ENCODE results near the gene ITGB2.
"Not testable (repeated sequence)": the region's sequence is repeated elsewhere in the genome, so short reads cannot be mapped to it uniquely, and the experiment has no call there.

ITGB2 gene

DNA sequence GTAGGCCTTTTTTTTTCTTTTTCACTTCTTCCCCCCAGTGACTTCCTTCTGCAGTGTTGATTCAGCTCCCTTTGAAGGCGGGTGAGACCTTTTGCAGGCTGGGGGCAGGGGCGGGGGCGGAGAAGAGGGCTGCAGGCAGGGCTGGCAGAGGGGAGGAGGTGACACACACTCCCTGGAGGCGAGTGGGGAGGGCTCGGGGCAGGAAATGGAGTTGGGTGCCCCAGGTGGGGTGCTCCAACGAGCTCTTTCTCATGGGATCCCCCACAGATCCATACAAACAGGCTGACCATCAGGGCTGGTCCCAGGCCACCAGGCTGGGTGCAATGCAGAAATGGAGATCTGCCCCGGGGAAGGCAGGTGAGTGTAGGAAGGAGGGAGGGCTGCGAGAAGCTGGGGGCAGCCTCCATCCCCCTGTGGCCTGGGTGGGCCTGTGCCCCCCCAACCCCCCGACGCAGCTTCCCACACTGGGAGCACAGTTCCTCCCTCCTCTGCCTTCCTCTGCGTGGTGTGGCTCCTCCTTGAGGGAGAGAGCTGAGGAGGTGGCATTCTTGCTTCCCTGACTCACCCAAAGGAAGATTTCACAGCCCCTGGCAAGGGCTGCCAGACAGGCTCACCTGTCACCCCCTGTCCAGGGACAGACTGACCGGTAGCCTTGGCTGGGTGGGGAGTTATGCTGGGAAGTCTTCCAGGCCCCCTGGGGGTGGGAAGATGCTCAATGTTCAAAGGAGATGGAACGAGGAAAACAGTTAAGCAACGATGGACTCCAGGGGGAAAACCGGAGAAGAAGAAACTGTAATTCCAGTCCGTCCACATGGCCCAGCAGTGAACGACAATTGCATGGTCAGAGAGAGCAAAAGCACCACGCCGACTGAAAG lies 7.1 kb upstream of the ITGB2 start:
- peak; percentile 80 to 81 for DNase-seq (ENCODE audit: low read depth in 1 of 2, low spot score in 1 of 2)

- DNase-seq (ENCODE audit: low read depth in 1 of 2, low spot score in 1 of 2): no peak
Measured at GRCh38 chr21:44927259-44927586, 6.5 kb upstream of the ITGB2 start.

DNA sequence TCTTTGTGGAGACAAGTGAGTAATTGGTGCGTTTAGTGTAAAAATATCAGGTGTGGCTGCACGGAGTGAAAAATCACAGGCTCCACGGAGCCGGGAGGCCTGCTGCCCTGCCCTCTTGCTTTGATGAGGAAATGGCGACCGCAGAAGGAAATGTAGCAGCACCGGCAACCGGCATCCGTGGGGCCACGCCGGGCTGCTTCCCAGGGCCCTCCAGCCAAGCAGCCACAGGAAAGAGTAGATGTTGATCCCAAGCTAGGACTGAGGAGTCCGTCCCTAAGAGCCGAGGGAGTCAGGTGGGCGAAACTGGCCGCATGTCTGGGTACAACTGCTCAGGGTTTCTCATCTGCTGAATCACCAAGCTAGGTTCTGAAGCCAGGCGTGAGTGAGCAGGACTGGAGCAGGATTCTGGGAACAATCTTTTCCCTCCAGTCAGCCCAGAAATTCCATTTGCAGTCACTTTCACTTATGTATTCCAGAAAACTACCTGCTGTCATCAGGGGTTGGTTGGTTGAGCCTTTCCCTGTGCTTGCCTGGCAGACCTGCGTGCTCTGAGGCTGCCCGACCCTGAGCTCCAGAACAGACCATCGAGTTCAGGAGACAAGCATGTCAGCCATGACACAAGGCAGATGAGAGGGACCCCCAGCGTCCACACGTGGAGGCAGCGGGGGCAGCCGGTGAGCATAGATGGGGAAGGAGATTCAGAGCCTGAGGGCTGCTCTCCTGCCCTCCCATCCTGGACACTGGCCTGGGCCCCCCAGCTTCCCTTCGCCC lies 5.8 kb upstream of the ITGB2 start:
- no peak for DNase-seq (ENCODE audit: low read depth in 1 of 2, low spot score in 1 of 2)

DNA sequence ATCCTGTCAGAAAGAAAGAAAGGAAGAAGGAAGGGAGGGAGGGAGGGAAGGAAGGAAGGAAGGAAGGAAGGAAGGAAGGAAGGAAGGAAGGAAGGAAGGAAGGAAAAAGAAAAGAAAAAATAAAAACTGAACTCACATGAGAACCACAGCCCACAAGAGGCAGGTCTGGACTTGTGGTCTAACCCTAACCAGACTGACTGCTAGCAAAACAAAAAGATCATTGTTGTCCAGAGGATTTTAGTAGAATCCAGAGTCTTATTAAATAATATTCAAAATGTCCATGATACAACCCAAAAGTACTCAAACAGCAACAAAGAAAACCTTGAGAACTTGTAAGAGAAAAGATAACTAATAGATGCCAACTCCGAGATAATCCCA lies 4.7 kb upstream of the ITGB2 start:
- no peak for DNase-seq (ENCODE audit: low read depth in 1 of 2, low spot score in 1 of 2)

- no peak for DNase-seq (ENCODE audit: low read depth in 1 of 2, low spot score in 1 of 2)
Measured at GRCh38 chr21:44924606-44925377, 4.1 kb upstream of the ITGB2 start.

DNA sequence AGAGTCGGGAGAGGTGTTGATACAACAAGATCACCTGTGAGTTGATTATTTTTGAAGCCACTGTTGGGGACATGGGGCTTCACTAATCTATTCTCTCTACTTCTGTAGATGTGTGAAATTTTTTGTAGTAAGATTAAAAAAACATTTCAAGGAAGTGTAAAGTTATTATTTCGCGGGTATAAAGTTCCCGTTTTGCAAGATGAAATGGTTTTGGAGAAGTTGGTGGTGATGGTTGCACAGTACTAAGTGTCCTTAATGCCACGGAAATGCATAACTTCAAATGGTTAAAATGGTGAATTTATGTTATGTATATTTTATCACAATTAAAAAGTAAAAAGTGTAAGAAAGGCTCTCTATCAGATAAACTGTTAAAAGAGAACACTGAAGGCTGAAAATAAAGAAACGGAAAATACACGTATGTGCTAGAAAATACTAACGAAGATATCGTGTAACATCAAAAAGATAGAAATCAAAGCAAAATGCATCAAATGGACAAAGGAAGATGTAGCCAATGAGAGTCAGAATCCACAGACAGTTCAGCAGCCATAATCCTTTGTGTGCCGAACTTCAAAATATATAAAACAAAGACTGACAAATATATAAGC lies 2.9 kb upstream of the ITGB2 start:
- no peak for DNase-seq (ENCODE audit: low read depth in 1 of 2, low spot score in 1 of 2)

DNA sequence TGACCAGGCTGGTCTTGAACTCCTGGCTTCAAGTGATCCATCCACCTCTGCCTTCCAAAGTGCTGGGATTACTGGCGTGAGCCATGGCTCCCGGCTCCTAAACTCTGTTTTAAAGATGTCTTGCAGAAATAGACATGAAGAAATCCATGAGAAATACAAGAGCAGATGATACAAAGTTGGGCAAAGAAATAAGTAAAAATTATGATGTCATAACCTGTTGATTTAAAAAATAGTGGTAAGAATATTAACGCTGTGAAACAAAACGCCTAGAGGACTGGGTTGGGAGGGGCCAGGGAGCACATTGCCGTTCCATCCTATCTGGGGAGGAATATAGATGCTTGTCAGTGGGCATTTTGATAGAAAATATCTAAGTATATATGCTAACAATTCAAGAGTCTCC lies 1.2 kb upstream of the ITGB2 start:
- DNase-seq (ENCODE audit: low read depth in 1 of 2, low spot score in 1 of 2): no peak

DNA sequence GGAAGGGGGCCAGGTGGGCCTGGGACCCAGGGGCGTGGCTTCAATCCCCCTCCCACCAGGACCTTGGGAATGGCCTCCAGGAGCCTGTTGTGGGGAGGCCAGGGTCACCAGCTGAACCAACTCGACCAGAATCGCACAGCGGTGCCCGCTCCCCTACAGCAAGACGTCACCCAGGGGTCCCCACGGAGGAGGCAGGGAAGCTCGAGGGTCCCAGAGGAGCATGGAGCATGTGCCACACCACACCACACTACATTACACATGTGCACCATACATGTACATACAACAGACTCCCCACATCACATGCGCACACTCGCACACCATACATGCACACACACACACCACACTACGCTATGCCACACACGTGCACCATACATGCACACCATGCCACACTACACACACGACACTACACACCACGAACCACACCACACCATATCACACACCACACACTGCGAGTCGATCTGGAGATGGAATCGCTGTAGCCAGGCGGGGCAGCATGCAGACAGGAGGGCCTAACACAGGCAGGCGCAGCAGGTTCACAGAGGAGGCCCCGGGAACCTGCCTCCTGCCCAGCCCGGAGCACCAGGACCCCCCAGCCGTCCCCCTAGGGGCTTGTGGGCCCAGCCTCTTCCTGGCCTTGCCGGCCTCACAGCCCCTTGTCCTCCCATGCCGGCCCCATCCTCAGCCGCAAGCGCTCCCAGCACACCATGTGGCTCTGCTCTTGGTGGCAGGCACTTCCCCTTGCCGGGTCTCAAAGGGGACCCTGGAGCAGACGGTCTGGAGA lies 596 bp downstream of the ITGB2 start:
- DNase-seq (ENCODE audit: low read depth in 1 of 2, low spot score in 1 of 2): no peak

GRCh38 chr21:44919111-44919912 lies 1.4 kb downstream of the ITGB2 start:
- DNase-seq (ENCODE audit: low read depth in 1 of 2, low spot score in 1 of 2): no peak

- no peak for DNase-seq (ENCODE audit: low read depth in 1 of 2, low spot score in 1 of 2)
Measured at GRCh38 chr21:44918581-44919033, 2.1 kb downstream of the ITGB2 start.

GRCh38 chr21:44918107-44918470 lies 2.6 kb downstream of the ITGB2 start:
- no peak for DNase-seq (ENCODE audit: low read depth in 1 of 2, low spot score in 1 of 2)

- no peak for DNase-seq (ENCODE audit: low read depth in 1 of 2, low spot score in 1 of 2)
Measured at GRCh38 chr21:44917446-44918106, 3.1 kb downstream of the ITGB2 start.

DNA sequence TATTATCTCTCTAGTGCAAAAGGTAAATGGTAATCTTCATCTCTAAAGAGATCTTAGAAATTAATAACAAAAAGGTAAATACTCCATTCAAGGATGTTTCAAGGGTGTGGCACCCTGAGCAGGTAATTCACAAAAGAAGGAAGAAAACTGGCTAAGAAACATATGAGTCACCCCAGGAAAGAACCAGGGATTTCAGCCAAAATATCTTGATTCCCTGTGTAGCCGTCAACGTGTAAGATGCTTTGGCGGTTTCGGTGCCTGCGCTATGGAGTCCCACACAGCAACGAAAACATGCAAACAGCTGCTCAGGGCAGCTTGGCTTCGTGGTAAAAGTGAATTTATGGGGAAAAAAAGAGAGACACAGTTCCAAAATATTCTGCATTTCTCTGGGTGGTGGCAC lies 3.7 kb downstream of the ITGB2 start:
- DNase-seq (ENCODE audit: low read depth in 1 of 2, low spot score in 1 of 2): no peak

- no peak for DNase-seq (ENCODE audit: low read depth in 1 of 2, low spot score in 1 of 2)
Measured at GRCh38 chr21:44914176-44914874, 6.4 kb downstream of the ITGB2 start.

- DNase-seq (ENCODE audit: low read depth in 1 of 2, low spot score in 1 of 2): no peak
Measured at GRCh38 chr21:44913425-44914175, 7.1 kb downstream of the ITGB2 start.

DNA sequence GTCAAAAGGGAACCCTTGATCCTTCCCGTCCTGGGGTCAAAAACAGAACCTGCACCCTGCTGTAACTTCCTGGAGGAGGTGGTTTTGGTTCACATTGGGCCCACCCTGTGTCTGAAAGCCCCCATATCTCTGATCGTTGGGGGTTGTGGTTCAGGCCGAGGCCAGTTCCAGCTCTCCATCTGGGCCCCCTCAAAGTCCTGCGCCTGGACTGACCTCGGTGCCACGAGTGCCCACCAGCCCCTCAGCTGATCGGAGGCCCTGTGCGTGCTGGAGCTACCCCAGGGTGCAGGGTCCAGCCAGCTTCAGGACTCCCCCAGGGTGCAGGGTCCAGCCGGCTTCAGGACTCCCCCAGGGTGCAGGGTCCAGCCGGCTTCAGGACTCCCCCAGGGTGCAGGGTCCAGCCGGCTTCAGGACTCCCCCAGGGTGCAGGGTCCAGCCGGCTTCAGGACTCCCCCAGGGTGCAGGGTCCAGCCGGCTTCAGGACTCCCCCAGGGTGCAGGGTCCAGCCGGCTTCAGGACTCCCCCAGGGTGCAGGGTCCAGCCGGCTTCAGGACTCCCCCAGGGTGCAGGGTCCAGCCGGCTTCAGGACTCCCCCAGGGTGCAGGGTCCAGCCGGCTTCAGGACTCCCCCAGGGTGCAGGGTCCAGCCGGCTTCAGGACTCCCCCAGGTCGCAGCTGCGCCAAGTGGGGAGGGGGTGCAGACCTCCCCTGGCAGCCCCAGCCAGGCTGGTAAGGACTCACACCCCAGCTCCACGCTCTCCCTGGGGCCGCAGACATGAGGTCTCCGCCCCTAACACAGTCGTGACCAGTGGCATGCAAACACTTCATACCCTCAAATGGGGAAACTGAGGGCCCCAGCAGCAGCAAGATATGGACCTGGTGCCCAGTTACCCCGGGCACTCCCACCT lies 7.9 kb downstream of the ITGB2 start:
- DNase-seq (ENCODE audit: low read depth in 1 of 2, low spot score in 1 of 2): not testable (repeated sequence)

DNA sequence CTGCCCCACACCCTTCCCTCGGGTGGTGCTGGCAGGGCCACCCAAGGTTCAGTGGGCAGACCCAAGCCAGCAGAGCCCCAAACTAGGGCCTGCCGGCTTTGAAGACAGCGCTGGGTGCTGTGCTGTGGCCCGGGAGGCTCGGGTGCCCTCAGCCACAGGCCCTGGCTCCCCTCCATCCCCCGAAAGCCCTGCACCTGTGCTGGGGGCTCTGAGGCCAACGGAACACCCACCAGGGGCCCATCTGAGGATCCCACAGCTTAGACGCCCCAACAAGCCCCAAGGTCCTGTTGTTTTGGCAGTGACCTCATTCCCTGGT lies 8.6 kb downstream of the ITGB2 start:
- no peak for DNase-seq (ENCODE audit: low read depth in 1 of 2, low spot score in 1 of 2)

All from activated T-helper 1 cell treated with anti-CD3 and anti-CD28 coated beads, Interleukin-2, amount 50 U/mL, for 16 hours (primary cell).